HepG2 (cell line): ENCODE results near the gene ZNF212. TPM values are rescaled to one million over a fixed set of nuclear protein-coding genes. Genes with fewer than 3 reads are reported as not detected.
A peak's percentile ranks its signal among the peaks of the same experiment; 100 is the strongest.

Experiments used
- AGO2 ChIP-seq: fragments of 200-400 bp; formaldehyde crosslinking; optimal IDR thresholded peaks from 2 replicates; pipeline ENCODE3; 2017; ENCODE audit warnings: mild to moderate bottlenecking, low read depth, low read length, moderate library complexity
- CBFB ChIP-seq: sonication (generic); formaldehyde crosslinking; IDR thresholded peaks from 2 replicates; pipeline ENCODE4 v1.4.0; 2020; ENCODE audit warnings: missing genetic modification reagents
- GABPA ChIP-seq, 2 experiments: IDR thresholded peaks; 2 replicates each; pipeline ENCODE4 v1.6.1; 2011 to 2016; ENCODE audit warnings: low read depth in 2 of 2, low read length in 1 of 2, missing biosample characterization in 1 of 2, missing genetic modification characterization in 1 of 2
- IKZF4 ChIP-seq: sonication (generic); formaldehyde crosslinking; IDR thresholded peaks from 2 replicates; pipeline ENCODE4 v1.5.1; 2020; ENCODE audit warnings: borderline replicate concordance, mild to moderate bottlenecking, low read depth, missing genetic modification reagents; ENCODE audit errors: not compliant biosample characterization
- NCOA1 ChIP-seq: sonication (generic); formaldehyde crosslinking; IDR thresholded peaks from 2 replicates; pipeline ENCODE4 v1.9.0; 2021; ENCODE audit warnings: missing genetic modification reagents
- ONECUT2 ChIP-seq: sonication (generic); formaldehyde crosslinking; IDR thresholded peaks from 2 replicates; pipeline ENCODE4 v1.4.0; 2020; ENCODE audit warnings: missing genetic modification reagents
- PAX8 ChIP-seq: sonication (generic); formaldehyde crosslinking; IDR thresholded peaks from 2 replicates; pipeline ENCODE4 v1.8.0; 2022; ENCODE audit warnings: mild to moderate bottlenecking, missing genetic modification reagents, borderline replicate concordance
- POGK ChIP-seq: sonication (generic); formaldehyde crosslinking; conservative IDR thresholded peaks from 2 replicates; pipeline ENCODE4 v1.8.0; 2022; ENCODE audit warnings: mild to moderate bottlenecking, moderate library complexity, missing genetic modification reagents
- PRDM15 ChIP-seq: sonication (generic); formaldehyde crosslinking; IDR thresholded peaks from 2 replicates; pipeline ENCODE4 v1.4.0; 2020; ENCODE audit warnings: missing genetic modification reagents
- REL ChIP-seq: sonication (generic); formaldehyde crosslinking; conservative IDR thresholded peaks from 2 replicates; pipeline ENCODE4 v1.8.0; 2022; ENCODE audit warnings: mild to moderate bottlenecking, missing genetic modification reagents, moderate library complexity
- SMAD3 ChIP-seq: sonication (generic); formaldehyde crosslinking; IDR thresholded peaks from 2 replicates; pipeline ENCODE4 v1.4.0; 2020; ENCODE audit warnings: missing genetic modification reagents
- TBP ChIP-seq: sonication (generic); formaldehyde crosslinking; IDR thresholded peaks from 2 replicates; pipeline ENCODE4 v1.5.0; 2020; ENCODE audit warnings: missing genetic modification reagents
- YEATS2 ChIP-seq: sonication (generic); formaldehyde crosslinking; IDR thresholded peaks from 2 replicates; pipeline ENCODE4 v1.4.0; 2020; ENCODE audit warnings: missing genetic modification reagents, borderline replicate concordance
- ZNF430 ChIP-seq: sonication (generic); formaldehyde crosslinking; IDR thresholded peaks from 2 replicates; pipeline ENCODE4 v1.9.0; 2021; ENCODE audit warnings: mild to moderate bottlenecking, missing genetic modification reagents
- ZNF652 ChIP-seq: IDR thresholded peaks from 2 replicates; pipeline ENCODE4 v1.6.1; 2016; ENCODE audit warnings: low read depth, borderline replicate concordance
- ZNF746 ChIP-seq: sonication (generic); formaldehyde crosslinking; IDR thresholded peaks from 2 replicates; pipeline ENCODE4 v1.8.0; 2022; ENCODE audit warnings: mild to moderate bottlenecking, missing genetic modification reagents
- ZSCAN20 ChIP-seq: sonication (generic); formaldehyde crosslinking; IDR thresholded peaks from 2 replicates; pipeline ENCODE4 v1.4.0; 2020; ENCODE audit warnings: missing genetic modification reagents, mild to moderate bottlenecking, borderline replicate concordance
- polyA plus RNA-seq, 8 experiments: library from polyadenylated mRNA; depleted of rRNA in 3 of 8; stranded (reverse) in 7 of 8; unstranded in 1 of 8; fragments of >200 nt; fragmentation: Illumina TruSeq in 4 of 8; extraction: Trizol in 4 of 8; gene quantifications; 2 replicates each; pipeline versions ENCODE4 v1.2.1 to v1.2.3, GENCODE V29; 2011 to 2016; ENCODE audit warnings: low read depth in 4 of 8, missing spikeins in 1 of 8, mixed read lengths in 1 of 8; ENCODE audit not compliant: insufficient read depth in 1 of 8
- total RNA-seq, 5 experiments: library from RNA; depleted of rRNA; stranded (reverse); fragments of >200 nt; fragmentation: Illumina TruSeq; extraction: Trizol; gene quantifications; 2 replicates each; pipeline ENCODE4 v1.2.3, GENCODE V29; 2016; ENCODE audit warnings: low read depth in 1 of 5
- TF ChIP-seq, protein P1 (sequence below): IDR thresholded peaks from 2 replicates; pipeline ENCODE4 v1.6.1; 2016; ENCODE audit warnings: missing compliant biosample characterization, missing genetic modification reagents, borderline replicate concordance
- TF ChIP-seq, protein P2 (sequence below): IDR thresholded peaks from 2 replicates; pipeline ENCODE4 v1.6.1; 2016; ENCODE audit warnings: low read depth

The ZNF212 gene
- total and polyA plus RNA-seq, 2 of the 13 experiments (the other 11 are each of a cell fraction or from before 2014, with no cell fraction given), result 2.6 to 3.8 TPM

DNA sequence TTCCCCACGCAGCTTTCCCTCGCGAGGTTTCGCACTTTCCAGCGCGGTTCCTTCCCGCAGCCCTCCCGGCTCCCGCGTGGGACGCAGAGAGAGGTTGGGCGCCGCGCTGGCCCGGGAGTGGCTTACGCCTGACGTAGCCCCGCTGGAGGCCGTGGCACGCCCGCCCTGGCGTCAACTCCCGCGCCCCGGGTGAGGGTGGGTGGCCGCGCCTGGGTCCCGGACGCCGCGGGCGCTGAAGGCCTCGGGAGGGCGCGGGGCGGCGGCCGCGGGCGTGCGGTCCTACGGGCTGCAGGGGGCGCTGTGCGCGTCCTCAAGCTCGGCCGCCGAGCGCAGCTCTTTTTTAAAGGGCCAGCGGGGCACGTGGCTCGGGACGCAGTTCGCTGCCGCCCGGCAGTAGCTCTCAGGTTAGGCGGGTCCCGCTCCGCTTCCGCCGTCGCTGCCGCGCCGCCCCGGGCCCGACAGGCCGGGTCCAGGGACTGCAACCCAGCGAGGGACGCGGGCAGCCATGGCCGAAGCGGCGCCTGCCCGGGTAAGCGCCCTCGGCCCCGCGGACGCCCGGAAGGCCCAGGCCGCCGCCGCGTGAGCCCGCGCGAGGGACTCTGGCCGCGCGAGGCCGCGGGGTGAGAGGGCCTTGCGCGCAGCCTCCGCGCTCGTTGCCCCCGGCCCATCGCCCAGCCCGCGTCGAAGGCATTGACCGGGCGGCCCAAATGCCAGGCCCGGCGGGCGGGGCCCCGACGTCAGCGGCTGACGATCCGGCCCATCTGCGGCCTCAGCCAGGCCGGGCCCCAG is 22.6 kb downstream of the ZNF212 start, which contains the start of gene ZNF783 (continued):
- TF ChIP-seq POGK (CRISPR knock-in tag) (0 out of 2 replicates have a peak, but pooled peaks have one; percentile 13), NCOA1 (CRISPR knock-in tag) (no peak), ZSCAN20 (CRISPR knock-in tag) (peak; percentile 89), PAX8 (no peak), ONECUT2 (CRISPR knock-in tag) (no peak), YEATS2 (no peak), GABPA (IDR thresholded peaks at IDR 0.05; ENCODE audit: low read depth, low read length) (no peak), GABPA (CRISPR knock-in tag; IDR thresholded peaks at IDR 0.05; ENCODE audit: low read depth) (no peak), REL (CRISPR knock-in tag) (no peak), CBFB (CRISPR knock-in tag) (no peak; the same call in none of the 2 replicates), TBP (CRISPR knock-in tag) (no peak), ZNF430 (peak; percentile 76), IKZF4 (CRISPR knock-in tag) (peak; percentile 57), ZNF652 (CRISPR knock-in tag) (no peak), SMAD3 (CRISPR knock-in tag) (peak; percentile 56; the same call in 1 of the 2 replicates), AGO2 (peak; percentile 27), ZNF746 (CRISPR knock-in tag) (peak; percentile 79), PRDM15 (peak; percentile 66)
- TF ChIP-seq, protein P1, sequence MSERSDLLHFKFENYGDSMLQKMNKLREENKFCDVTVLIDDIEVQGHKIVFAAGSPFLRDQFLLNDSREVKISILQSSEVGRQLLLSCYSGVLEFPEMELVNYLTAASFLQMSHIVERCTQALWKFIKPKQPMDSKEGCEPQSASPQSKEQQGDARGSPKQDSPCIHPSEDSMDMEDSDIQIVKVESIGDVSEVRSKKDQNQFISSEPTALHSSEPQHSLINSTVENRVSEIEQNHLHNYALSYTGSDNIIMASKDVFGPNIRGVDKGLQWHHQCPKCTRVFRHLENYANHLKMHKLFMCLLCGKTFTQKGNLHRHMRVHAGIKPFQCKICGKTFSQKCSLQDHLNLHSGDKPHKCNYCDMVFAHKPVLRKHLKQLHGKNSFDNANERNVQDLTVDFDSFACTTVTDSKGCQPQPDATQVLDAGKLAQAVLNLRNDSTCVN (CRISPR knock-in tag), result no peak
- TF ChIP-seq, protein P2, sequence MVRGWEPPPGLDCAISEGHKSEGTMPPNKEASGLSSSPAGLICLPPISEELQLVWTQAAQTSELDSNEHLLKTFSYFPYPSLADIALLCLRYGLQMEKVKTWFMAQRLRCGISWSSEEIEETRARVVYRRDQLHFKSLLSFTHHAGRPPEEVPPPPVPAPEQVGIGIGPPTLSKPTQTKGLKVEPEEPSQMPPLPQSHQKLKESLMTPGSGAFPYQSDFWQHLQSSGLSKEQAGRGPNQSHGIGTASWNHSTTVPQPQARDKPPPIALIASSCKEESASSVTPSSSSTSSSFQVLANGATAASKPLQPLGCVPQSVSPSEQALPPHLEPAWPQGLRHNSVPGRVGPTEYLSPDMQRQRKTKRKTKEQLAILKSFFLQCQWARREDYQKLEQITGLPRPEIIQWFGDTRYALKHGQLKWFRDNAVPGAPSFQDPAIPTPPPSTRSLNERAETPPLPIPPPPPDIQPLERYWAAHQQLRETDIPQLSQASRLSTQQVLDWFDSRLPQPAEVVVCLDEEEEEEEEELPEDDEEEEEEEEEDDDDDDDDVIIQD, result no peak
